GM20000 (cell line): ENCODE measurements around the gene NISCH.

ENCODE experiments used
- DNase-seq: peaks from one replicate; pipeline ENCODE4 v3.0.0; 2012; ENCODE audit warnings: low spot score
- TF ChIP-seq, protein P1 (sequence below): IDR thresholded peaks from 2 replicates; pipeline ENCODE4 v1.5.1; 2012; ENCODE audit warnings: mild to moderate bottlenecking, control low read depth; ENCODE audit errors: extremely low read depth, missing control alignments

The NISCH gene

DNA sequence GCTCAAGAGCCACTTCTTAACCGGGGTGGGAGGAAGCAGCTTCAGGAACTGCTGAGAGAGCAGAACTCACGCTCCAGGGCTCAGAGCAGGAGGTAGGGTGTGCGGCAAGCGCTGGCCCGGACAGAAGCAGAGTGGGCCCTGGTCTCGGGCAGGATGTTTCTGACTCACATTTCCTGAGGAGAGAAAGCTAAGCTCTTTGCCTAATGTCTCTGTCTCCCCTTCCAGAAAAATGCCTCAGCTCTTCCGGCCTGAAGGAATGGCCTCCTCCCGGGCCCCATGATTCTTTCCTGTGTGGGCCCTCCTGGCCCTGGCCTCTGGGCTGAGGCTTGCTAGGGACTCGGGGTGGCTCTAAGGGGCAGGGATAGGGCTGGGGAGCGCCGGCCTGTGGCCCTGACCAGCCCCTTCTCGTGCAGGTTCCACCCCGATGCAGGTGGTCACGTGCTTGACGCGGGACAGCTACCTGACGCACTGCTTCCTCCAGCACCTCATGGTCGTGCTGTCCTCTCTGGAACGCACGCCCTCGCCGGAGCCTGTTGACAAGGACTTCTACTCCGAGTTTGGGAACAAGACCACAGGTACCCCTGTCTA lies 35.6 kb downstream of the NISCH start:
- DNase-seq = no peak
- TF ChIP-seq, protein P1, sequence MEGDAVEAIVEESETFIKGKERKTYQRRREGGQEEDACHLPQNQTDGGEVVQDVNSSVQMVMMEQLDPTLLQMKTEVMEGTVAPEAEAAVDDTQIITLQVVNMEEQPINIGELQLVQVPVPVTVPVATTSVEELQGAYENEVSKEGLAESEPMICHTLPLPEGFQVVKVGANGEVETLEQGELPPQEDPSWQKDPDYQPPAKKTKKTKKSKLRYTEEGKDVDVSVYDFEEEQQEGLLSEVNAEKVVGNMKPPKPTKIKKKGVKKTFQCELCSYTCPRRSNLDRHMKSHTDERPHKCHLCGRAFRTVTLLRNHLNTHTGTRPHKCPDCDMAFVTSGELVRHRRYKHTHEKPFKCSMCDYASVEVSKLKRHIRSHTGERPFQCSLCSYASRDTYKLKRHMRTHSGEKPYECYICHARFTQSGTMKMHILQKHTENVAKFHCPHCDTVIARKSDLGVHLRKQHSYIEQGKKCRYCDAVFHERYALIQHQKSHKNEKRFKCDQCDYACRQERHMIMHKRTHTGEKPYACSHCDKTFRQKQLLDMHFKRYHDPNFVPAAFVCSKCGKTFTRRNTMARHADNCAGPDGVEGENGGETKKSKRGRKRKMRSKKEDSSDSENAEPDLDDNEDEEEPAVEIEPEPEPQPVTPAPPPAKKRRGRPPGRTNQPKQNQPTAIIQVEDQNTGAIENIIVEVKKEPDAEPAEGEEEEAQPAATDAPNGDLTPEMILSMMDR = no peak

DNA sequence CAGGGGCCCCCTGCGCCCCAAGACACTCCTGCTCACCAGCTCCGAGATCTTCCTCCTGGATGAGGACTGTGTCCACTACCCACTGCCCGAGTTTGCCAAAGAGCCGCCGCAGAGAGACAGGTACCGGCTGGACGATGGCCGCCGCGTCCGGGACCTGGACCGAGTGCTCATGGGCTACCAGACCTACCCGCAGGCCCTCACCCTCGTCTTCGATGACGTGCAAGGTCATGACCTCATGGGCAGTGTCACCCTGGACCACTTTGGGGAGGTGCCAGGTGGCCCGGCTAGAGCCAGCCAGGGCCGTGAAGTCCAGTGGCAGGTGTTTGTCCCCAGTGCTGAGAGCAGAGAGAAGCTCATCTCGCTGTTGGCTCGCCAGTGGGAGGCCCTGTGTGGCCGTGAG lies 36.7 kb downstream of the NISCH start:
- TF ChIP-seq, protein P1 = no peak

DNA sequence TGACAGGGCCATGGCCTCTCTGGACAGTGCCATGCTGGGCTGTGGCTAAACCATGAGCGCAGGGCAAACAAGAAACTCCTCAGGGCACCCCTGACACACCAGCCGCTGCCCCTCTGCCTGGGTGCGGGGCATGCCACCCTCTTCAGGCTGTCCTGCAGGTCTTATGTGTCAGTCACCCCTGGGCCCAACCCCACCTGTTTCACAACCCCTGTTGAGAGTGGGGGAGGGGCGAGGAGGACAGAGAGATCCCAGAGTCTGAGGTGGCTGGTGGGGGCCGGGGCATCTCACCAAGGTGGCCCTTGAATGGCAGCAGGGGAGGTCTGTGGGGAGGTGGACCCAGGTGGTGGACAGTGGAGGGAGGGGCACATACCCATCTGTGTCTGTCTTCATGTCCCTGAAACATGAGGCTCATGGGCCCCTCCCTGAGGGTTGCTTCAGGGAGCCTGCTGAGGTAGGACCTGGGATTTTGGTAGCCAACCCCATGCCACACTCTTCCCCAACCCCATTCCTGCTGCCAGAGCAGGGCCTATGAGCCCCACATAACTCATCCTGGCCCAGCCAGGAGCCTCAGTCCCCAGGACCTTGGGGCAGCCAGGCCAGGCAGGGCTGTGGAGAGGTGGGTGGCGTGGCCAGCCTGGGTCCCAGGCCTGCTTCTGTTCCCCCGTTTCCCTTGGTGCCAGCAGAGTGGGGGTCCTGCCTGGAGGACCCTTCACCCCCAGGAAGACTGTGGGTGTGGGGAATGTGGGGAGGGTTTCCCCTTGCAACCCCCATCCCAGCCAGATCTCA lies 38.0 kb downstream of the NISCH start:
- DNase-seq = no peak
- TF ChIP-seq, protein P1 = no peak

More for the DNA sequence above, 36.7 kb downstream of the NISCH start:
- no peak for DNase-seq

DNA sequence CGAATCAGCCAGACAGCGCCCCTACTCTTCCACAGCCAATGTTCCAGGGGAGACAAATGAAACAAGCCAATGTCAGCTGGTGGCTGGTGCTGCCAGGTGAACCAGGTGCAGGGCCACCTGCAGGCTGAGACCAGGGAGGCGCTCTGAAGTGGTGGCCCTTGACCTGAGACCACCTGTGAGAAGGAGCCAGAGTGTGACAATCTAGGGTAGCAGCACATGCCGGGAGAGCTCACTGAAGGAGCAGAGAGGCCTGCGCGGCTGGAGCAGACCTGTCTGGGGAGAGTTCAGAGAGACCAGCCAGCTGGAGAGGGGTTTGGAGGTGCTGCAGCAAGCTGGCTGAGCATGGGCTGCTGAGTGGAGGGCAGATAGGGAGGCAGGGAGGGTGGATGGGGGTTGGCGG lies 39.0 kb downstream of the NISCH start:
- no peak for DNase-seq
- TF ChIP-seq, protein P1 = no peak

DNA sequence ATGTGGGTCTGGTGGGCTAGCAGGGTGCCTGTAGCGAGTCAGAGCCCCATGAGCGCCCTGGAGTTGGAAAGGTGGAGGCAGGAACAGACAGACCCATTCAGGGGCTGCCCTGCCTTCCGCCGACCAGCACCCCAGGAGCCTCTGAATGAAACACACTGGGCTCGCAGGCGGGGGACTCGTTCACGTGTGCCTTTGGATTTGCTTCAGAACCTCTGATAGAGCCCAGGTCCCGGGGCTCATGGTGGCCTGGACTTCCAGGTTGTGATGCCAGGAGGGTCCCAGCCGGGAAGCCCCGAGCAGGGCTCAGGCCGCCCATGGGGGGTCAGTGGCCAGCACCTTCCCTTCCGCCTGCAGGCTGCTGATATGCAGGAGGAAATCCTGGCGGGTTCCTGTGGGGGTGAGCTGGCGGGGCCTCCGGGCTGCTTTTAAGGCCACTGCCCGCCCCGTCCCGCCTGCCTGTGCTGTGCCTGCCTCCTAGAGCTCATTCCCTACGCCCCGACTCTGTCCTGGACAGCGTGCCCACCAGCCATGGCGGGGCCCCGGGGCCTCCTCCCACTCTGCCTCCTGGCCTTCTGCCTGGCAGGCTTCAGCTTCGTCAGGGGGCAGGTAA lies 39.6 kb downstream of the NISCH start, which contains the start of gene STAB1:
Gene STAB1 (plus strand): TSS at position 453 of the 610 bp plus-strand sequence. CDS start 76 bp downstream, at position 529.
- TF ChIP-seq, protein P1 = no peak
- no peak for DNase-seq

GRCh38 chr3:52495777-52496602 lies 40.6 kb downstream of the NISCH start:
- TF ChIP-seq, protein P1 = no peak
- DNase-seq = no peak
